HepG2 (cell line): ENCODE data around the gene ACSF3.

Experiments
- ATF7 ChIP-seq, 2 experiments: fragments of 450-650 bp in 1 of 2; sonication (generic) in 1 of 2; formaldehyde crosslinking in 1 of 2; IDR thresholded peaks; 2 replicates each; pipeline versions ENCODE4 v1.4.0 to v1.6.1; 2016 to 2020; ENCODE audit warnings: antibody characterized with exemption in 1 of 2, mild to moderate bottlenecking in 1 of 2, missing genetic modification reagents in 1 of 2
- MTF1 ChIP-seq: sonication (generic); formaldehyde crosslinking; IDR thresholded peaks from 2 replicates; pipeline ENCODE4 v1.5.0; 2020; ENCODE audit warnings: missing genetic modification reagents
- ZNF274 ChIP-seq: sonication (generic); formaldehyde crosslinking; IDR thresholded peaks from 2 replicates; pipeline ENCODE4 v1.5.1; 2020; ENCODE audit warnings: mild to moderate bottlenecking, missing genetic modification reagents
- TF ChIP-seq, protein P1 (sequence below): sonication (generic); formaldehyde crosslinking; IDR thresholded peaks from 2 replicates; pipeline ENCODE4 v1.8.0; 2022; ENCODE audit warnings: mild to moderate bottlenecking, missing genetic modification reagents, borderline replicate concordance

DNA sequence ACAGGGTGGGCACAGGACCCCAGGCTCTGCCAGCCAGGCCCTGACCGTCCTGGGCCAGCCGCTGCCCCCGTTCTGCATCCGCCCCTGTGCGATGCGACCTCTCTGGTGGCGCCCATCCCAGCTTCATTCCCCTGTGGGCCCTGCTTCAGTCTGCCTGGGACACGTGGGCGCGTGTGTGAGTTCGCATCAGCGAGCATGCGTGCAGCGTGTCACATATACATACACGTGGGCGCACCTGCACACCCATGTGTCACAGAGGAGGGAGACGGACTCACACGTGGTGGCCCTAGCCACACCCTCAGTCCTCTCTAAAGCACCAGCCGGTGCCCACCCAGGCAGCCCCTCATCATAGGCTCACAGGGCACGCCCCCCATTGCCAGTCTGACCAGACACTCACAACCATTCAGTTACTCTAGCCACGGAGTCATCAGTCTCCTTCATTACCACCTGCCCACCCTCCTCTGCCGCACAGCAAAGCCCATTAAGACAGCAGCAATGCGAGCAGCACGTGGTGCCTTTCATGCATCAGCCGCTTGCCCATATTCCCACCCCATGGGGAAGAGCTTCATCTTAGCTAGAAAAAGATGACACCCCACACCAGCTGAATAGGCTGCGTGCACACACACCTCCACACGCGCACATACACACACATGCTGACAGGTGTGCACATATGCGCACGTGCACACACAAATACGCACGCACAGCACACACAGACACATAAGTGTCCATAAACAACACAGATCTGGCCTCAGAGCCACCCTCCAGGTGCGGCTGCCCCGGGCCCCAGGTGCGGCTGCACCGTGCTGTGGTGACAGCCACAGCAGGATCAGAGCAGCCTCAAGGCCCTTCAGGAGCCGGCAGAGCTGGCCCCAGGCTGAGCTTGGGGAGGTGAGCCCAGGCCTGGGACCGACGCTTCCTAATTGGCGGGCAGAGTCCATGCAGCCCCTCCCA lies 68.4 kb downstream of the ACSF3 start:
- TF ChIP-seq ATF7 (IDR thresholded peaks at IDR 0.05) (no peak), ATF7 (CRISPR knock-in tag; IDR thresholded peaks at IDR 0.05) (no peak), MTF1 (CRISPR knock-in tag) (no peak), ZNF274 (CRISPR knock-in tag) (no peak)
- TF ChIP-seq, protein P1, sequence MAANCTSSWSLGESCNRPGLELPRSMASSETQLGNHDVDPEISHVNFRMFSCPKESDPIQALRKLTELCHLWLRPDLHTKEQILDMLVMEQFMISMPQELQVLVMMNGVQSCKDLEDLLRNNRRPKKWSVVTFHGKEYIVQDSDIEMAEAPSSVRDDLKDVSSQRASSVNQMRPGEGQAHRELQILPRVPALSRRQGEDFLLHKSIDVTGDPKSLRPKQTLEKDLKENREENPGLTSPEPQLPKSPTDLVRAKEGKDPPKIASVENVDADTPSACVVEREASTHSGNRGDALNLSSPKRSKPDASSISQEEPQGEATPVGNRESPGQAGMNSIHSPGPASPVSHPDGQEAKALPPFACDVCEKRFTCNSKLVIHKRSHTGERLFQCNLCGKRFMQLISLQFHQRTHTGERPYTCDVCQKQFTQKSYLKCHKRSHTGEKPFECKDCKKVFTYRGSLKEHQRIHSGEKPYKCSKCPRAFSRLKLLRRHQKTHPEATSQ (CRISPR knock-in tag) = no peak
